ENCODE results near the gene LBHD2. TPM values are rescaled to one million over a fixed set of nuclear protein-coding genes. Genes with fewer than 3 reads are reported as not detected.

The LBHD2 gene
- total and polyA plus RNA-seq, 2 of the 13 experiments (the other 11 are each of a cell fraction or from before 2014, with no cell fraction given), result 0.67 to 1.00 TPM

DNA sequence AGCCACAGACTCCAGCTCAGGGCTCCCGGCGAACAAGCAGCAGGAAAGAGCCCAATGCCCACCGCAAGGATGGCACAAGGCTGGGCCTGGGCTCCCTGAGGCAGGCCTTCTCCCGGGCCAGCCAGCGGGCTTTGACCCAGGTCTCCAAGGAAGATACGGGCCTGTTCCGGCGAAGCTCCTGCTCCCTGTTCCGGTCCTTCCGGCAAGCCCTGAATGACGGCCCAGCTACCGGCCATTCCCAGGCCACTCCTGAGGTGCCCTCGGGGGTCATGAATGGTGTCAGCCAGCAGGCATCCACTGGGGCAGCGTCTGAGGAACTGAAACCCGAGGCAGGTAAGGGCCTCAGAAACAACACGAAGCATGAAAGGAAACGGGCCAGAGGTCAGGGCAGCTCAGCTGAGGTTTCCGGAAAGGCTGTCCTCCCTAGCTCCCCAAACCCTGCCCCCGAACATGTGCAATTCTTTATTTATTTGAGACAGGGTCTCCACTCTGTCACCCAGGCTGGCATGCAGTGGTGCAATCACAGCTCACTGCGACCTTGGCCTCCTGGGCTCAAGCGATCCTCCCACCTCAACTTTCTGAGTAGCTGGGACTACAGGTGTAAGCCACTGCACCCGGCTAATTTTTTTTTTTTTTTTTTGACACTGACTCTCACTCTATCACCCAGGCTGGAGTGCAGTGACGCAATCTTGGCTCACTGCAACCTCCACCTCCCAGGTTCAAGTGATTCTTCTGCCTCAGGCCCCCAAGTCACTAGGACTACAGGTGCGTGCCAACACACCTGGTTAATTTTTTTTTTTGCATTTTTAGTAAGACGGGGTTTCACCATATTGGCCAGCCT, 16.5 kb downstream of the LBHD2 start (continued):
- TF ChIP-seq, protein P1, sequence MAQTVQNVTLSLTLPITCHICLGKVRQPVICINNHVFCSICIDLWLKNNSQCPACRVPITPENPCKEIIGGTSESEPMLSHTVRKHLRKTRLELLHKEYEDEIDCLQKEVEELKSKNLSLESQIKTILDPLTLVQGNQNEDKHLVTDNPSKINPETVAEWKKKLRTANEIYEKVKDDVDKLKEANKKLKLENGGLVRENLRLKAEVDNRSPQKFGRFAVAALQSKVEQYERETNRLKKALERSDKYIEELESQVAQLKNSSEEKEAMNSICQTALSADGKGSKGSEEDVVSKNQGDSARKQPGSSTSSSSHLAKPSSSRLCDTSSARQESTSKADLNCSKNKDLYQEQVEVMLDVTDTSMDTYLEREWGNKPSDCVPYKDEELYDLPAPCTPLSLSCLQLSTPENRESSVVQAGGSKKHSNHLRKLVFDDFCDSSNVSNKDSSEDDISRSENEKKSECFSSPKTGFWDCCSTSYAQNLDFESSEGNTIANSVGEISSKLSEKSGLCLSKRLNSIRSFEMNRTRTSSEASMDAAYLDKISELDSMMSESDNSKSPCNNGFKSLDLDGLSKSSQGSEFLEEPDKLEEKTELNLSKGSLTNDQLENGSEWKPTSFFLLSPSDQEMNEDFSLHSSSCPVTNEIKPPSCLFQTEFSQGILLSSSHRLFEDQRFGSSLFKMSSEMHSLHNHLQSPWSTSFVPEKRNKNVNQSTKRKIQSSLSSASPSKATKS (CRISPR knock-in tag; IDR thresholded peaks at IDR 0.05), result no peak
- TF ChIP-seq NCOA2 (CRISPR knock-in tag; IDR thresholded peaks at IDR 0.05), result peak; percentile 91
- TF ChIP-seq, protein P2, sequence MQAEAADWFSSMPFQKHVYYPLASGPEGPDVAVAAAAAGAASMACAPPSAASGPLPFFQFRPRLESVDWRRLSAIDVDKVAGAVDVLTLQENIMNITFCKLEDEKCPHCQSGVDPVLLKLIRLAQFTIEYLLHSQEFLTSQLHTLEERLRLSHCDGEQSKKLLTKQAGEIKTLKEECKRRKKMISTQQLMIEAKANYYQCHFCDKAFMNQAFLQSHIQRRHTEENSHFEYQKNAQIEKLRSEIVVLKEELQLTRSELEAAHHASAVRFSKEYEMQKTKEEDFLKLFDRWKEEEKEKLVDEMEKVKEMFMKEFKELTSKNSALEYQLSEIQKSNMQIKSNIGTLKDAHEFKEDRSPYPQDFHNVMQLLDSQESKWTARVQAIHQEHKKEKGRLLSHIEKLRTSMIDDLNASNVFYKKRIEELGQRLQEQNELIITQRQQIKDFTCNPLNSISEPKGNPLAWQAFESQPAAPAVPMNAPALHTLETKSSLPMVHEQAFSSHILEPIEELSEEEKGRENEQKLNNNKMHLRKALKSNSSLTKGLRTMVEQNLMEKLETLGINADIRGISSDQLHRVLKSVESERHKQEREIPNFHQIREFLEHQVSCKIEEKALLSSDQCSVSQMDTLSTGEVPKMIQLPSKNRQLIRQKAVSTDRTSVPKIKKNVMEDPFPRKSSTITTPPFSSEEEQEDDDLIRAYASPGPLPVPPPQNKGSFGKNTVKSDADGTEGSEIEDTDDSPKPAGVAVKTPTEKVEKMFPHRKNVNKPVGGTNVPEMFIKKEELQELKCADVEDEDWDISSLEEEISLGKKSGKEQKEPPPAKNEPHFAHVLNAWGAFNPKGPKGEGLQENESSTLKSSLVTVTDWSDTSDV (CRISPR knock-in tag; IDR thresholded peaks at IDR 0.05), result peak; percentile 82; the same call in 1 of the 2 replicates
- TF ChIP-seq ZNF30 (CRISPR knock-in tag; IDR thresholded peaks at IDR 0.05), result no peak; the same call in 1 of the 2 replicates
- TF ChIP-seq CENPBD1 (CRISPR knock-in tag; IDR thresholded peaks at IDR 0.05; ENCODE audit: borderline replicate concordance, low read depth), result 0 out of 2 replicates have a peak, but pooled peaks have one; percentile 30
- TF ChIP-seq NR3C1 (CRISPR knock-in tag; IDR thresholded peaks at IDR 0.05), result no peak
- TF ChIP-seq ZNF772 (CRISPR knock-in tag; IDR thresholded peaks at IDR 0.05), result peak; percentile 80
- no peak; the same call in none of the 2 replicates for TF ChIP-seq ZNF142 (CRISPR knock-in tag; IDR thresholded peaks at IDR 0.05)
- peak; percentile 65 for TF ChIP-seq ZEB1 (IDR thresholded peaks at IDR 0.05; ENCODE audit: insufficient replicate concordance, low read depth)
- TF ChIP-seq, protein P3, sequence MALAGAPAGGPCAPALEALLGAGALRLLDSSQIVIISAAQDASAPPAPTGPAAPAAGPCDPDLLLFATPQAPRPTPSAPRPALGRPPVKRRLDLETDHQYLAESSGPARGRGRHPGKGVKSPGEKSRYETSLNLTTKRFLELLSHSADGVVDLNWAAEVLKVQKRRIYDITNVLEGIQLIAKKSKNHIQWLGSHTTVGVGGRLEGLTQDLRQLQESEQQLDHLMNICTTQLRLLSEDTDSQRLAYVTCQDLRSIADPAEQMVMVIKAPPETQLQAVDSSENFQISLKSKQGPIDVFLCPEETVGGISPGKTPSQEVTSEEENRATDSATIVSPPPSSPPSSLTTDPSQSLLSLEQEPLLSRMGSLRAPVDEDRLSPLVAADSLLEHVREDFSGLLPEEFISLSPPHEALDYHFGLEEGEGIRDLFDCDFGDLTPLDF (CRISPR knock-in tag; IDR thresholded peaks at IDR 0.05), result peak; percentile 62; the same call in 1 of the 2 replicates
- TF ChIP-seq DRAP1 (CRISPR knock-in tag; IDR thresholded peaks at IDR 0.05), result peak; percentile 57
- peak; percentile 60 for TF ChIP-seq MIXL1 (CRISPR knock-in tag; IDR thresholded peaks at IDR 0.05)
- TF ChIP-seq MBNL3 (CRISPR knock-in tag; conservative IDR thresholded peaks at IDR 0.05), result no peak
- no peak for TF ChIP-seq GTF2F1 (IDR thresholded peaks at IDR 0.05; ENCODE audit: low read length)
